SKM-1 (cell line): Measurements from ENCODE around the gene ITGA3.

Experiments used
- DNase-seq: peaks from one replicate; lab custom pipeline; 2025; ENCODE audit not compliant: unreplicated experiment; lab: John Stamatoyannopoulos, UW

The ITGA3 gene

GRCh38 chr17:50091918-50092285 lies 36.0 kb downstream of the ITGA3 start:
- no peak for DNase-seq

DNA sequence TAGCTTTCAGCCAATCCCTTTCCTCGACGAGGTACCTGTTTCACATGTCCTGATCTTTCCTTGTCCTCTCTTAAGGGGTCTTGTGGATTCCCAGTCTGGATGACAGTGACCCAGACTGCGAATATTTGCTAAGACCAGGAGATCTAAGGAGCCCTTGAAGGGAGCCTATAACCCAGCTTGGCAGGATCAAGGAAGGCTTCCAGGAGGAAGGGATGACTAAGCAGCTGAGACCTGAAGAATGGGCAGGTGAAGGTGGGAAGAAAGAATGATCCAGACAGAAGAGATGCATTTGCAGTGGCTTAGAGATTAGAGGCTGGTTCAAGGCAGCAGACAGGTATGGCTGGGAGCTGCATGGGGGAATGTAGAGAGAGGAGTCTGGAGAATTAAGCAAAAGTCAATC lies 37.3 kb downstream of the ITGA3 start:
- no peak for DNase-seq

DNA sequence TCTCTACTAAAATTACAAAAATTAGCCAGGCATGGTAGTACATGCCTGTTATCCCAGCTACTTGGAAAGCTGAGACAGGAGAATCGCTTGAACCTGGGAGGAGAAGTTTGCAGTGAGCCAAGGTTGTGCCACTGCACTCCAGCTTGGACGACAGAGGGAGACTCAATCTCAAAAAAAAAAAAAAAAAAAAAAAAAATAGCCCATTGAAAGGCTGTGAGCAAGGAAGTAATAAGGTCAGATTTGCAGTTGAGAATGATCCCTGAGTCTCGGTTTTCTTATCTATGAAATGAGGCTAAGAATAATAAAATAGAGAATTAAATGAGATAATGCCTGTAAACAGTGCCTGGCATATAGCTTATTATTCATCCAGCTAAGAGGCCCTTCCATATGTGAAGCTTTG lies 37.9 kb downstream of the ITGA3 start:
- no peak for DNase-seq

DNA sequence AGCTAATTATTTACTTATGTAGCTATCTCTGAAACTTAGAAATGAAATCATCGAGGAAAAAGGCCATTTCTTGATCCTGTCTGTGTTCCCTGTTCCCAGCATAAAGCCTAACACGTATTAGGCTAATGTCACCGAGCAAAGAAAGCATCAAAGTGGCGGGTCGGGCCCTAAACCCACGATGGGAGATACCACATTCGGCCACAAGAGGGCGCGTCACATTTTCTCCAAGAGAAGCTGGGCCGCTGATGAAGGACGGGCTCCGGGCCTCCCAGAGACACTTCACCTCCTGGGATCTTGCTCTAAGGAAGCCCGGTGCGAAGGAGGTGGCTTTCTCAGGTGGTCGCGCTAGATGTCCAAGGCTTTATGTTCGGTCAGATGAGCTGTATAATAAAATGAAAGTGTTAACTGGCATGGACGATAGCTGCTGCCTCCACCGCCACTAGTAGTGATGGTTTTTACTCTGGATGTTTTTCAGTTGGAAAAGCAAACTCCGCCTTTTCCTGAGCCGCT lies 38.4 kb downstream of the ITGA3 start:
- peak; percentile 71 for DNase-seq

DNA sequence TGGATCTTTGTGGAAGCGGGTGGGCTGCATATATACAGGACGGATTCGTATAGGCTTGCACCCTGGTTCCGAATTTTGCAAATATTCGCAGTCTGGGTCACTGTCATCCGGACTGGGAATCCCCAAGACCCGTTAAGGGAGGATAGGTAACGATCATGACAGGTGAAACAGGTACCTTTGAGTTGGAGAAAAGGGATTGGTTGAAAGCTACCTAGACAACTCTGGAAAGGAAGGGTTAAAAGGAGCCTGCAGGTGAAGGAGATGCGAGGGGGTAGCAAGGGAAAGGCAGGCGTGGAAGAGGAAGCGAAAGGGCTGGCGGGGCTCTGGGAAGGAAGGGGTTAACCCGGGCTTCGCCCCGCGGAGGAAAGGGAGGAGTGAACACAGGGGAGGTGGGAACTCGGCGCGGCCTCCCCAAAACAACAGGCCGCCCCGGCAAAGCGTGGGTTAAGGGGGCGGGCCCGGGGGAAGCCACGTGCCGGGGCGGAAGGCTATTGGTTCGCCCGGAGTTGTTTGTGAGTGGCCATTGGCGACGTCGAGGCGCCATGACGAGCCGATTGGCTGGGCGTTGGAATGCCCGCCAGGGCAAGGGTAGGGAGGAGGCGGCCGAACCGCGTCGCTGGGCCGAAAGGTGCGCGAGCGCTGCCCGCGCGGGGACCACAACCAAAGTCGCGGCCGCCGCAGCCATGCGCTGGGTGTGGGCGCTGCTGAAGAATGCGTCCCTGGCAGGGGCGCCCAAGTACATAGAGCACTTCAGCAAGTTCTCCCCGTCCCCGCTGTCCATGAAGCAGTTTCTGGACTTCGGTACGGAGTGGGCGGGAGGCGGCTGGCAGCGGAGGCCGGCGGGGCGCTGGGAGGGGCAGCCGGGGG lies 39.1 kb downstream of the ITGA3 start, which contains the start of gene PDK2:
Gene PDK2 (plus strand): TSS at position 599 of the 867 bp plus-strand sequence. CDS start 85 bp downstream, at position 684.
- DNase-seq: peak; percentile 95

DNA sequence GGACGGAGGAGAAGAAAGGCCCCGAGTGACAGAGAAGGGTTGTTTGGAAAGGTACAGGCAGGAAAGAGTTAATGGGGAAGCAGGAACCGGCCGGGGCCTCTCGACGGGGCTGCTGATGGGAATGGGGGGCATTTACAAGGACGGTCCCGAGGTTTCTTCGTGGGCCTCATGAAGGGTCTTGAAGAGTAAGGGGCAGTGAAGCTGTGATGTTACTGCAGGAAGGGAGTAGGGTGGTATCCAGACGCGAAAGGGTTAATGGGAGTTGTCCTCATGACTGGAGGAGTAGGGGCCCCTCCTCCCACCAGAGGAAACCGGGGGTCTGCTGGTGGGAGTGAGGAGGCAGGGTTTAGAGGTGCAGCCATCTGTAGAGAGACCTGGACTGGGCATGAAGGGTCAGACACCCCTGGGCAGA lies 39.7 kb downstream of the ITGA3 start:
- no peak for DNase-seq

DNA sequence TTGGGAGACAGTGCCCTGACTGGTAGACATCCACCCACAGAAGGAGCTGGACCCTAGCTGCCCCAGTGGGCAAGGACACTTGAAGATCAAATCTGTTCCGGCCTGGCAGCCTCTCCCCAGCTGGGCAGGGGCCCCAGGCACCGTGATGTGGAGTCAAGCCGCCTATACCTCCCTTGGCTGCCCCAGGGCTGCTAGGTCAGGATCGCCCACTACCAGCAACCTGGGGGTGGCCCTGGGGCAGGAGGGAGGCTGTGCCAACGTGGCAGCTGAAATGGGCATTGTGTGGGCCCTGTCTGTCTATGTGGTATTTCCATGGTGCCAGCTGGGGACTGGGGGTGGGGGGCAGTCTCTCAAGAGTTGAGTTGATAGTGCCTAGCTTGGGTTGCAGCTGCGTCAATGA lies 40.2 kb downstream of the ITGA3 start:
- no peak for DNase-seq

DNA sequence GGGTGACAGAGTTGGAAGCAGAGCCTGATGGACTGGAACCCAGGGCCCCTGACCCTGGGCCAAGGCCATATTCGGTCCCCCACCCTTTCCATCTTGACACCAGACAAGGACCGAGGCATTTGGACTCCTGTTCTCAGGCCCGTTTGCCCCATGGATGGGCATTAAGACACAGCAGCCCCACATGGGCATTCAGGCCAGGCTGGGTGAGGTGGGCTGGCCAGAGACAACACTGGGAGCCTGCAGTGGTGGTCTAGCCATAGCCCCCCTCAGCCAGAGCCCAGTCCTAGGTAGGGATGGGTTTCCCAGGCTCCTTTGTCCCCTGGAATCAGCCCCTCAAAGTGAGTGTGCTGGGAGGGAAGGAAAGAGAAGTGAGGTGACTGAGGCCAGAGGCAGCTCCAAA lies 40.8 kb downstream of the ITGA3 start:
- DNase-seq: no peak

GRCh38 chr17:50097455-50097854 lies 41.5 kb downstream of the ITGA3 start:
- no peak for DNase-seq

- no peak for DNase-seq
Measured at GRCh38 chr17:50097926-50098325, 42.0 kb downstream of the ITGA3 start.

DNA sequence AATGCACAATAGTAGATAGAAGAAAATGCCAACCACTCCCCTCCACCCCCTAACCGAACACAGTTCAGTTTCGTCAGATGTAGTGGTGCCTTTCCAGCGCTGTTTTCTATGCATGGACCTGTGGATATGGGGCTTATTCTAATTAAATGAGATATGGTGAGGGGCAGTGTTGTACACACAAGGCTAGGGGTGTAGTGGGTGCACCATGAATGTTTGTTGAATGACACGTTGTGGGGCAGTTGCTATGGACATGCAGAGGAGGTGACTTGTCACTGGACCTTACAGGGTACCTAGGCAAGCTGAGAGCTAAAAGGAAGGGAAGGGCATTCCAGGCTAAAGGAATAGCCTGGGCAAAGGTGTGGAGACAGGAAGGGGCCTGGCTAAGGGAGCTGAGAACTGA lies 42.7 kb downstream of the ITGA3 start:
- no peak for DNase-seq

GRCh38 chr17:50099003-50099402 lies 43.1 kb downstream of the ITGA3 start:
- no peak for DNase-seq

DNA sequence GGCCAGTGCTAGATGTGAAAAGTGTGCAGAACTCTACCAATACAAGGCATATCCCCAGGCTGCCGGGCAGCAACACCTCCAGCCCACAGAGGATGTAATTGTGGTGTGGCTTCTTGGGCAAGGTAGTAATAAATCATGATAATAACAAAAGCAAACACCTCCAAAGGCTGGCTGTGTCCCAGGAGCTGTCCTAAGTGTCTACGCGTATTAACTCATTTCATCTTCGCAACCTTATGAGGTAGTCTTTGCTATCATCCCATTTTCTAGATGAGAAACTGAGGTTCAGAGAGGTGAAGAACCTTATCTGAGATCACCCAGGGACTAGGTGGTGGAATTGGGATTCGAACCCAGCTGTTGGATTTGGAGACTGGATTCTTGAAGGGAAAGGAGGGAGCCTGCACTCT lies 44.6 kb downstream of the ITGA3 start:
- no peak for DNase-seq

DNA sequence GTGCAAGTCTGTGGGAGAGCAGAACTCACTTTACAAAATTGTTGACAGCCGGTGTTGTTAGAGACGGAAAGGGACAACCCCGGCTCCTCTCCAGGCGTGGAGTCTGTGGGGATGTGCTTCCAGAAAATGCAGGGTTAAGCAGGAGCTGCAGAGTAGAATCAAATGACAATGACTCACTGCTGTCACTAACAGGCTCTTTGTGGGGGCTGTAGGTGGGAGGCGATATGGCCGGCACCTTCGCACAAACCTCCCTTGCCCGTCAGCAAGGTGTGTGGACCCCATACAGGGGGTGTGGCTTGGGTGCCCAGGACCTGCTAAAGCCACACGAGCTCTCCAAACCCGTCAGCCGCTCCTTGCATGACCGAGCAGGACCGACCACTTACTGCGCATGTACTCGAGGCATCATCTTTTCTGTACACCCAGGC lies 45.0 kb downstream of the ITGA3 start:
- DNase-seq: no peak

DNA sequence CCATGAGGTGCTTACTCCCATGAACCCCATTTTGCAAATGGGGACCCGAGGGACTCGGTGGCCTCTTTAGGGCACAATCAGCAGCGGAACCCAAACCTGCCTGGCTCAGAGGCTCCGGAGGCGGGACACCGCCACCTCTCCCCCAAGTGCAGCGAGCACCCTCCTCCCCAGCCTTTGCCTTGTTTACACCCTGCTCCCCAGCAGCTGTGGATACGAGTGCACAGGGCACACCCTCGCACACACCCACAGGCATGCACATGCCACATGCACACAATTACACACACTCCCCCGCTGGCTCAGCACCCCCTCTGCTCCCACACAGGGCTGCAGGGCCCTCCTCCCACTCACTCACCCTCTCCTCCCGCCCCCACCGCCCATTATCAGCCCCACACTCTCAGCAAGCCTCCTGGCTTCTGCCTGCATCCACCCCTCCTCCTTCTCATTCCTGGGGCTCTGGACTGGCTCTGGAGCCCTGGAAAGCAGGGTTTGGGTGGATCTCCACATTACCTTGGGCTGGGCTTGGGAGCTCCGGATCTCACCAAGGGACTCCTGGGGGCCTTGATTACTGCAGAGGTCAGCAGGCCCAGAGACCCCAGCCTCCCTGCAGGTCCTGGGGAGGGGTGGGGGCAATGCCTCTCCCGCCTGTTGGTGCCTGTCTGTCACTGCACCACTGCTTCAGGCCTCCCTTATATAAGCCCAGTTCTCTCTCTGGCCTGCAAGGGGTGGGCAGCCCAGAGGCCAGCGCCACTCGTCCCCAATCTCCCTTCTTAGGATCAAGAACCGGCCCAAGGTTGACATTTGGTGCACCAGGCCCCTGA lies 45.6 kb downstream of the ITGA3 start:
- DNase-seq: no peak

DNA sequence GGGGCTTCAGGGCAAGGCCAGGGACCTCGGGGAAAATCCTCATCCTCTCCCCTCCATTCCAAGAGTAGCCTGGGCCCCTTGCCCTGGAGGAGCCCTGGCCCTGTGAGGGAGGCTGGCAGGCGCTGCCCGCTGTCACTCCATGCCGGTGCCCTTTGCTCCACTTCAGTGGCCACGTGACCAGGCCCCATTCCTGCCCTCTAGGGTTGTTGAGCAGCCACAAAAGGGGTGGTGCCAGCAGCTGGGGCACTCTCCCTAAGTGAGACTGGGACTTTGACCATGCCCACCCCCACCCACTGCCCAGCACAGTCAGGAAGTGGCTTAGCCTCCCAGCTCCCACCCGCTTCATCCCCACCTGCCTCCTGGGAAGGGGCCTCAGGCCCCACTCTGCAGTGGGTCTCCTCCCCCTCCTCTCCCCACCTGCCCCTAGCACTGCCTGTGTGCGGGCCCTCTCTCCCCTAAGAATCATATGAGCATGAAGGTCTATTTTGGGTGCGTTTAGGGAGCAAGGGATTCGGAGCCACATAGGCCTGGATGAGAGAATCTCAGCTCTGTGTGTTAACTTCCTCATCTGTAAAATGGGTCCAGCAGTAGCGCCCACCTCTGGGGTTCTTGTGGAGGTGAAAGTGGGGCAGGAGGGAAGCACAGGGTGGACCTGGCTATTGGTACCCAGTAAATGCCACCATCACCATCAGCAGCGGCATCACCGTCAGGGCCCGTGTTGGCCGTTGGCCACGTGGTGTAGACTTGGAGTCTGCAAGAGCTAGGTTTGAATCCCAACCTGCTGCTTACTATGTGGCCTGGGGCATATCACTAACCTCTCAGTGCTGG lies 46.5 kb downstream of the ITGA3 start:
- no peak for DNase-seq

- DNase-seq: no peak
Measured at GRCh38 chr17:50103252-50103651, 47.3 kb downstream of the ITGA3 start.

GRCh38 chr17:50103941-50104340 lies 48.0 kb downstream of the ITGA3 start:
- no peak for DNase-seq

DNA sequence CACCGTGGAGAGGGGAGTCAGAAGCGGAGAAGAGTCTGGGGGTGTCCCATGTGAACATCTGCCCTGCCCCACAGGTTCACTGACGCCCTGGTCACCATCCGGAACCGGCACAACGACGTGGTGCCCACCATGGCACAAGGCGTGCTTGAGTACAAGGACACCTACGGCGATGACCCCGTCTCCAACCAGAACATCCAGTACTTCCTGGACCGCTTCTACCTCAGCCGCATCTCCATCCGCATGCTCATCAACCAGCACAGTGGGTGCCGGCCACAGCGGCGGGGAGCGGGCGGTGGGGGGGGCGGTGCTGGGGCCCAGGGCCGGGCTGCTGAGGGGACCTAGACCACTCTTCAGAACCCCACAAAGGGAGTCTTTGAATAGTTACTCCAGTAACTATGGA lies 49.9 kb downstream of the ITGA3 start:
- DNase-seq: no peak

GRCh38 chr17:50106393-50107131 lies 50.7 kb downstream of the ITGA3 start:
- DNase-seq: no peak
